Activated naive CD8-positive, alpha-beta T cell treated with anti-CD3 and anti-CD28 coated beads, Interleukin-2, amount 50 U/mL, for 24 hours (primary cell): ENCODE results near the gene ADO.

Experiments
- ATAC-seq: fragments of 150-1000 bp; cut with Tn5 transposase; one replicate; pipeline ENCODE4 v1.10.0; 2021
- DNase-seq: peaks from one replicate; pipeline ENCODE4 v3.0.0; 2021
- H3K27ac Mint-ChIP-seq: one replicate; pipeline ENCODE4 v1.8.0; 2021; ENCODE audit warnings: mild to moderate bottlenecking, mixed read lengths
- H3K27me3 Mint-ChIP-seq: one replicate; pipeline ENCODE4 v1.8.0; 2021; ENCODE audit warnings: mixed read lengths
- H3K36me3 Mint-ChIP-seq: one replicate; pipeline ENCODE4 v1.8.0; 2021; ENCODE audit warnings: low read depth, mixed read lengths
- H3K4me1 Mint-ChIP-seq: one replicate; pipeline ENCODE4 v1.8.0; 2021; ENCODE audit warnings: mixed read lengths
- H3K4me3 Mint-ChIP-seq: one replicate; pipeline ENCODE4 v1.8.0; 2021; ENCODE audit warnings: mild to moderate bottlenecking, moderate library complexity, mixed read lengths
- H3K9me3 Mint-ChIP-seq: one replicate; pipeline ENCODE4 v1.8.0; 2021; ENCODE audit warnings: mixed read lengths

Gene ADO

GRCh38 chr10:62804356-62805230 lies at the start of gene ADO:
Gene ADO (plus strand): TSS chr10:62804720. CDS start chr10:62805060, 340 bp downstream.
- peak within 1 kb of the TSS; percentile 90 for H3K4me3 Mint-ChIP-seq

GRCh38 chr10:62754963-62755362 lies 49.6 kb upstream of the ADO start:
- Mint-ChIP-seq H3K9me3 (peaks cover 5% of the 10 kb centered on the region), H3K36me3 (no peaks in the 10 kb centered on the region), H3K4me1 (peaks cover 34% of the 10 kb centered on the region), H3K27me3 (no peaks in the 10 kb centered on the region), H3K27ac (peak overlapping the region; percentile 50), H3K4me3 (no peak overlapping the region)
- DNase-seq (no peak), ATAC-seq (no peak)

More at GRCh38 chr10:62804356-62805230, at the start of gene ADO:
- H3K4me1 Mint-ChIP-seq: peaks cover 44% of the 10 kb centered on the region
- peak; percentile 95 for ATAC-seq
- H3K36me3 Mint-ChIP-seq: peaks cover 31% of the 10 kb centered on the region
- peak within 1 kb of the TSS; percentile 99 for H3K27ac Mint-ChIP-seq
- H3K27me3 Mint-ChIP-seq: no peaks in the 10 kb centered on the region
- no peaks in the 10 kb centered on the region for H3K9me3 Mint-ChIP-seq
- peak; percentile 81 for DNase-seq

DNA sequence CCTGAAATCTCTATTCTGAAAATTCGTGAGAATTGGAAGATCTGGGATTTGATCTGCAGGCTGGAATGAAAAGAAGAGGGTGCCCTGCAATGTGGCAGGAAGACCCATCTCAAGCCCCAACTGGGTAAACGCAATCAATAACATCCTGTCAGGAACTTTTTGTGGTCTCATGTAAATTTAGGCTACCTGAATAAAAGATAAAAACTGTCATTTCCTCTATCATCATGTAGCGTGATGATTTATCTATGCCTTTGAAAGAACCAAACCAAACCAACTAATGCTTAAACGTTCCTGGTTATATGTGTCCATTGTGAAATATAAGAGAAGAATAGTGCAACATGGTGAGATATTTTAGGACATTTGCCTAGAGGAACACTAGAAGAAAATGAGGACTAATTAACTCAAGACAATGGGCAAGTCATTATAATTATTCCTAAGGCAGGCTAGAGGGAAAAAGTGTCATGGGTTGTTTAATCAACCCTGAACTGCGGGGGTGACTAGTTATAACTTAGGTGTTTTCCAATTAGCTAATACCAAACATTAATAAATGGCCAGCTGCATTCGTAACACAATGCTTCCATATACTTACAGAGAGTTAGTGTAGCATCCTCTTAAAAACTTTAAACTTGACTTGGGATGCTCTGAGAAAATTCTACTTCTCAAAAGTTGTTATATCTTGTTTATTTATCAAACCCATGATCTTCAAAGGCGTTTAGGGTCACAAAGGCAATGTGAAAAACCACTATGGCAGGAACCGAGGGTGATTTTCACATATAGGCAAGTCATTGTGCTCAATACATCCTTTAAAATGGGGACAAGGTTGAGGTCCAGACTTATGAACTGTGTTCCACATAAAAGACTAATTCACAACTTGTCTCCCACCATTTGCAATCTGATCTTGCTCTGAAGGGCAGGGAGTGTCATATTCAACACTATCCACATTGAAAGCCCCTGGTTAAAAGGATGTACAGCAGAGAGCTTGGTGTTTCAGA lies 48.6 kb upstream of the ADO start:
- Mint-ChIP-seq H3K9me3 (peaks cover 5% of the 10 kb centered on the region), H3K27me3 (no peaks in the 10 kb centered on the region), H3K27ac (peak overlapping the region; percentile 24), H3K36me3 (no peaks in the 10 kb centered on the region), H3K4me1 (peaks cover 36% of the 10 kb centered on the region), H3K4me3 (no peak overlapping the region)
- DNase-seq (no peak), ATAC-seq (no peak)

DNA sequence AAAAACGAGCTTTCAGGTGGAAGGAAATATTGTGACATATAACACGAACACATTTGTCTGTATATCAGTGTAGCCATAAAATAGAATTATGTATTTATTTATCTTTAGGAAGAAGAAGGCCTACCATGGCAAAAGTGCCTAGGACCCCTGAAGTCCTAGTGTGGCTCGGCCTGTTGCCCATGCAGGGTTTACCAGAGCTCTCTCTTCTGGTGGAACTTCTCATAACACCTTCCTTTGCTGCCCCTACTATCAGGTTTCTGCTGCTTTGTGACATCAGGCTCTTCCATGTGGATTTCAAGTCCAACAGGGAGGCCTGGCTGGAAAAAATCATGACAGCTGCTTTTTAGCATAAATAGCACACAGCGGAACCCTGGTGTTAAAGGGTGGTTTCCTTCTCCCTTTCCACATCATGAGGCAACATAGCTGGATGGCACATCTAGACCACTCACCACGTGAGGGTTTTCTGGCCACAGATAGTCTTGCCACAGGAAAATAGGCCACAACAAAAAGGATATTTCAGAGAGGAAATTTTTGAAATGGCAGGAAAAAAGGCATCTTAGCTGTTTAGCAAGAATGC lies 44.8 kb upstream of the ADO start:
- Mint-ChIP-seq H3K9me3 (peaks cover 2% of the 10 kb centered on the region), H3K27ac (peak overlapping the region; percentile 37), H3K27me3 (no peaks in the 10 kb centered on the region), H3K4me3 (no peak overlapping the region), H3K4me1 (peaks cover 39% of the 10 kb centered on the region), H3K36me3 (no peaks in the 10 kb centered on the region)
- DNase-seq (no peak), ATAC-seq (no peak)

- no peaks in the 10 kb centered on the region for H3K27me3 Mint-ChIP-seq
- no peak overlapping the region for H3K27ac Mint-ChIP-seq
- H3K9me3 Mint-ChIP-seq: no peaks in the 10 kb centered on the region
- H3K4me3 Mint-ChIP-seq: no peak overlapping the region
- no peaks in the 10 kb centered on the region for H3K36me3 Mint-ChIP-seq
- ATAC-seq (no peak), DNase-seq (no peak)
- peaks cover 32% of the 10 kb centered on the region for H3K4me1 Mint-ChIP-seq
These were observed 44.1 kb upstream of the ADO start for GRCh38 chr10:62760401-62760800.

- DNase-seq (no peak), ATAC-seq (peak; percentile 63)
- Mint-ChIP-seq H3K4me3 (no peak overlapping the region), H3K27me3 (no peaks in the 10 kb centered on the region), H3K27ac (no peak overlapping the region), H3K36me3 (no peaks in the 10 kb centered on the region), H3K9me3 (no peaks in the 10 kb centered on the region), H3K4me1 (peaks cover 31% of the 10 kb centered on the region)
These were observed 43.4 kb upstream of the ADO start for GRCh38 chr10:62761115-62761514.

DNA sequence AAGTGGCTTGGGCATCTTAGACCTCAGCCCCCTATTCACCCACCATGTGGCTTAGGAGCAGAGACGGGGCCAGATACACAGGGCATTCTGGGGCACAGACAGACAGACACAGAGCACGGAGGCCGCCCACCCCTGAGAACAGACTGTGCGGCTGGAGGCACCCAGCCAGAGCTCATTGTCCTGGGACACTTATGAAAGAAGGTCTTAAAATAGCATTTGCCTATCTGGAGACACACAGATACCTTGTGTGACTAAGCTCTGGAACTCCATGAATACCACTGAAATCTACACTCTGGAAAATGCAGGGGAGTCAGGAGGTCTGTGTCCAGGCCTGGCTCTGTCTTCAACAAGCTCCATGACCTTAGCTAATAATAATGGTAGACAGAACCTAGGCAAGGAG lies 41.4 kb upstream of the ADO start:
- Mint-ChIP-seq H3K27ac (no peak overlapping the region), H3K27me3 (peaks cover under 1% of the 10 kb centered on the region), H3K36me3 (no peaks in the 10 kb centered on the region), H3K9me3 (no peaks in the 10 kb centered on the region), H3K4me3 (no peak overlapping the region), H3K4me1 (peaks cover 27% of the 10 kb centered on the region)
- ATAC-seq (no peak), DNase-seq (no peak)

- Mint-ChIP-seq H3K4me1 (peaks cover 32% of the 10 kb centered on the region), H3K4me3 (no peak overlapping the region), H3K27me3 (peaks cover 3% of the 10 kb centered on the region), H3K27ac (no peak overlapping the region), H3K36me3 (no peaks in the 10 kb centered on the region), H3K9me3 (no peaks in the 10 kb centered on the region)
- DNase-seq (no peak), ATAC-seq (no peak)
These were observed 40.5 kb upstream of the ADO start for GRCh38 chr10:62764011-62764410.

- H3K4me3 Mint-ChIP-seq: no peak overlapping the region
- ATAC-seq (no peak), DNase-seq (no peak)
- H3K9me3 Mint-ChIP-seq: no peaks in the 10 kb centered on the region
- H3K27me3 Mint-ChIP-seq: peaks cover 3% of the 10 kb centered on the region
- H3K27ac Mint-ChIP-seq: no peak overlapping the region
- peaks cover 34% of the 10 kb centered on the region for H3K4me1 Mint-ChIP-seq
- no peaks in the 10 kb centered on the region for H3K36me3 Mint-ChIP-seq
These were observed 38.8 kb upstream of the ADO start for GRCh38 chr10:62765726-62766125.

DNA sequence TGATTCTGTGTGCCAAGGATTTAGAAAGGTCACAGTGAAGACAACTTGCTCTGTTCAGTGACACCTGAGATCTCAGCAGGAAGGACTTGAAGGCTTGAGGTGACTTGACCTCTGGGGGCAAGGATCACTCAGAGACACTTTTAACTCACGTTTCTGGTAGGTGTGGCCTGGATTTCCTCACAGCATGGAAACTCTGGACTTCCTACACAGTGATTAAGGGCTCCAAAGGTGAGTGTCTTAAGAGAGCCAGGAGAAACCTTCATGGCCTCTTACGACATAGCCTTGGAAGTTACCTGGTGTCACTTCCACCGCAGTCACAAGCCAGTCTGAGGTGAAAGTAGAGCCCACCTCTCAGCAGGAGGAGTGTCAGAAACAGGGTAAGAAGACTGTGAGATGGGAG lies 38.1 kb upstream of the ADO start:
- ATAC-seq: no peak
- Mint-ChIP-seq H3K4me1 (peaks cover 27% of the 10 kb centered on the region), H3K27ac (no peak overlapping the region)

DNA sequence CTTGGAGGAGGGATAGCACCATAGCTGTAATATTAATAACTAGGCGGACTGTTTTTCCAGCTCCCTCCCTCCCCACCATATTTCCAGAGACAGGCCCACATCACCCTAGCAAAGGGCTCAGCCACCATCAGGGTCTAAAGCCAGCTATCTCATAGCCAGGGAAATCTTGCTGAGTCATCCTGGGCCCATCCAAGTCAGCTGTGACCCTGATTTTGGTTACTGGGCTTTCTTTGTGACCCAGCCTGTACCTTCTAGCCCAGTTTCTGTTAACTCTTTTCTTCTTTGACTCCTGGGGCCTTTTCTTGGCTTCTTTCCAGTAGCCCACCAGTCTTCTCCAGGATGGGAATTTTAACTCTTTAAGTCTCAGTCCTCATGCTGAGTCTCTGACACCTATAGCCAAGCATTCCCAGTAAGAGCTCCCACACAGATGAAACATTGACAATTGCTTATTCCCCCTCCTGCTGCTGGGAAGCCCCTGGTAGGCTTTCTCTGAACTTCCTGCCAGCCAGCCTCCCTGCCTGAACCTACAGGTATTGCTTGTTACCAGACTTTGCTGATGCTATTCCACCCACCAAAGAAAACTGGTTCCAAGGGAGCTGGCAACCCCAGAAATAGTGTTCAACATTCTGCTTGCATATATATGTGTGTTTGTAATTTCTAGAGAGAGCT lies 34.8 kb upstream of the ADO start:
- no peaks in the 10 kb centered on the region for H3K9me3 Mint-ChIP-seq
- H3K4me3 Mint-ChIP-seq: no peak overlapping the region
- H3K4me1 Mint-ChIP-seq: peaks cover 32% of the 10 kb centered on the region
- no peak for ATAC-seq
- peaks cover 5% of the 10 kb centered on the region for H3K27me3 Mint-ChIP-seq
- DNase-seq: no peak
- H3K36me3 Mint-ChIP-seq: no peaks in the 10 kb centered on the region
- peak overlapping the region; percentile 23 for H3K27ac Mint-ChIP-seq

More for the DNA sequence above, 38.1 kb upstream of the ADO start:
- peaks cover 3% of the 10 kb centered on the region for H3K27me3 Mint-ChIP-seq
- H3K36me3 Mint-ChIP-seq: no peaks in the 10 kb centered on the region
- no peak for DNase-seq
- no peaks in the 10 kb centered on the region for H3K9me3 Mint-ChIP-seq
- no peak overlapping the region for H3K4me3 Mint-ChIP-seq

- DNase-seq (no peak), ATAC-seq (no peak)
- H3K36me3 Mint-ChIP-seq: no peaks in the 10 kb centered on the region
- no peaks in the 10 kb centered on the region for H3K9me3 Mint-ChIP-seq
- H3K4me3 Mint-ChIP-seq: no peak overlapping the region
- H3K27ac Mint-ChIP-seq: no peak overlapping the region
- H3K27me3 Mint-ChIP-seq: peaks cover 5% of the 10 kb centered on the region
- peaks cover 35% of the 10 kb centered on the region for H3K4me1 Mint-ChIP-seq
These were observed 32.1 kb upstream of the ADO start for GRCh38 chr10:62772186-62772974.

GRCh38 chr10:62778125-62778524 lies 26.4 kb upstream of the ADO start:
- Mint-ChIP-seq H3K4me3 (no peak overlapping the region), H3K27ac (no peak overlapping the region), H3K9me3 (no peaks in the 10 kb centered on the region), H3K36me3 (peaks cover 2% of the 10 kb centered on the region), H3K27me3 (peaks cover 2% of the 10 kb centered on the region), H3K4me1 (peaks cover 49% of the 10 kb centered on the region)
- ATAC-seq (peak; percentile 53), DNase-seq (no peak)
